ENCODE results near the gene SPTBN4.
A peak's percentile ranks its signal among the peaks of the same experiment; 100 is the strongest.

The SPTBN4 gene

DNA sequence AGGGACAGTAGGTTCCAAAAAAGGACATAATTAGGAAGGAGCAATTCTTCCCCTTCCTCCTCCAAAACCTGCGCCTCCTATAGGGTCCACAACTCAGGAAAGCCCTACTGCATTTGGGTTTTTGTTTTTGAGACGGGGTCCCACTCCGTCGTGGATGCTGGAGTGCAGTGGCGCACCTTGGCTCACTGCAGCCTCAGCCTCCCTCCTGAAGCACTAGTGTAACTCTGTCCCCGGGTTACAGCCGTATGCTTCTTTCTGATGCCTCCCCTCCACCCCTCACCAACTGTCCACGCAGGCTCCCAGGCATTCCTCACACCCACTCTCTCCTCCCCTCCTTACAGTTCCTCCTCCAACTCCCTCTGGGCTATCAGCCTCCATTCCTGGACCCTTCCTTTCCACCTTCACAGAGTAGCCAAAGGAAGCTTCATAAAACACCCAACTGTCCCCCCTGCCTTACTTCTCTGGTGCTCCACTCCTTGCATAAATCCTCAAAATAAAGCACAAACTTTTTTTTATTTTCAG is 20.5 kb upstream of the SPTBN4 start (continued):
- no peak for TF ChIP-seq ZNF335 (tag by site-specific recombination; conservative IDR thresholded peaks at IDR 0.05)
- no peak for TF ChIP-seq ZNF214 (tag by site-specific recombination; IDR thresholded peaks at IDR 0.05; ENCODE audit: borderline replicate concordance)
- TF ChIP-seq ZNF169 (tag by site-specific recombination; IDR thresholded peaks at IDR 0.05): no peak
- TF ChIP-seq ZNF530 (tag by site-specific recombination; IDR thresholded peaks at IDR 0.05; ENCODE audit: low read depth): no peak
- no peak for TF ChIP-seq ZBTB26 (tag by site-specific recombination; optimal IDR thresholded peaks at IDR 0.05)
- TF ChIP-seq ZEB2 (tag by site-specific recombination; IDR thresholded peaks at IDR 0.05): 0 out of 2 replicates have a peak, but pooled peaks have one; percentile 5
- no peak for TF ChIP-seq ZNF394 (tag by site-specific recombination; IDR thresholded peaks at IDR 0.05; ENCODE audit: borderline replicate concordance)
- no peak for TF ChIP-seq ZNF560 (tag by site-specific recombination; IDR thresholded peaks at IDR 0.05; ENCODE audit: borderline replicate concordance)
- TF ChIP-seq, protein P1, sequence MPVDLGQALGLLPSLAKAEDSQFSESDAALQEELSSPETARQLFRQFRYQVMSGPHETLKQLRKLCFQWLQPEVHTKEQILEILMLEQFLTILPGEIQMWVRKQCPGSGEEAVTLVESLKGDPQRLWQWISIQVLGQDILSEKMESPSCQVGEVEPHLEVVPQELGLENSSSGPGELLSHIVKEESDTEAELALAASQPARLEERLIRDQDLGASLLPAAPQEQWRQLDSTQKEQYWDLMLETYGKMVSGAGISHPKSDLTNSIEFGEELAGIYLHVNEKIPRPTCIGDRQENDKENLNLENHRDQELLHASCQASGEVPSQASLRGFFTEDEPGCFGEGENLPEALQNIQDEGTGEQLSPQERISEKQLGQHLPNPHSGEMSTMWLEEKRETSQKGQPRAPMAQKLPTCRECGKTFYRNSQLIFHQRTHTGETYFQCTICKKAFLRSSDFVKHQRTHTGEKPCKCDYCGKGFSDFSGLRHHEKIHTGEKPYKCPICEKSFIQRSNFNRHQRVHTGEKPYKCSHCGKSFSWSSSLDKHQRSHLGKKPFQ (tag by site-specific recombination; IDR thresholded peaks at IDR 0.05): no peak
- TF ChIP-seq, protein P2, sequence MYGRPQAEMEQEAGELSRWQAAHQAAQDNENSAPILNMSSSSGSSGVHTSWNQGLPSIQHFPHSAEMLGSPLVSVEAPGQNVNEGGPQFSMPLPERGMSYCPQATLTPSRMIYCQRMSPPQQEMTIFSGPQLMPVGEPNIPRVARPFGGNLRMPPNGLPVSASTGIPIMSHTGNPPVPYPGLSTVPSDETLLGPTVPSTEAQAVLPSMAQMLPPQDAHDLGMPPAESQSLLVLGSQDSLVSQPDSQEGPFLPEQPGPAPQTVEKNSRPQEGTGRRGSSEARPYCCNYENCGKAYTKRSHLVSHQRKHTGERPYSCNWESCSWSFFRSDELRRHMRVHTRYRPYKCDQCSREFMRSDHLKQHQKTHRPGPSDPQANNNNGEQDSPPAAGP (tag by site-specific recombination; IDR thresholded peaks at IDR 0.05): 0 out of 2 replicates have a peak, but pooled peaks have one; percentile 54
- no peak for TF ChIP-seq ZNF544 (tag by site-specific recombination; IDR thresholded peaks at IDR 0.05)
- TF ChIP-seq, protein P3, sequence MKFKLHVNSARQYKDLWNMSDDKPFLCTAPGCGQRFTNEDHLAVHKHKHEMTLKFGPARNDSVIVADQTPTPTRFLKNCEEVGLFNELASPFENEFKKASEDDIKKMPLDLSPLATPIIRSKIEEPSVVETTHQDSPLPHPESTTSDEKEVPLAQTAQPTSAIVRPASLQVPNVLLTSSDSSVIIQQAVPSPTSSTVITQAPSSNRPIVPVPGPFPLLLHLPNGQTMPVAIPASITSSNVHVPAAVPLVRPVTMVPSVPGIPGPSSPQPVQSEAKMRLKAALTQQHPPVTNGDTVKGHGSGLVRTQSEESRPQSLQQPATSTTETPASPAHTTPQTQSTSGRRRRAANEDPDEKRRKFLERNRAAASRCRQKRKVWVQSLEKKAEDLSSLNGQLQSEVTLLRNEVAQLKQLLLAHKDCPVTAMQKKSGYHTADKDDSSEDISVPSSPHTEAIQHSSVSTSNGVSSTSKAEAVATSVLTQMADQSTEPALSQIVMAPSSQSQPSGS (tag by site-specific recombination; IDR thresholded peaks at IDR 0.05; ENCODE audit: low read depth): no peak
- TF ChIP-seq GLI2 (tag by site-specific recombination; IDR thresholded peaks at IDR 0.05; ENCODE audit: borderline replicate concordance, low read depth): no peak
- no peak for TF ChIP-seq ZNF501 (tag by site-specific recombination; IDR thresholded peaks at IDR 0.05)
- no peak for TF ChIP-seq ZNF596 (tag by site-specific recombination; IDR thresholded peaks at IDR 0.05)
- TF ChIP-seq ZBTB1 (tag by site-specific recombination; IDR thresholded peaks at IDR 0.05): no peak
- TF ChIP-seq YY1 (tag by site-specific recombination; IDR thresholded peaks at IDR 0.05): no peak
- no peak for TF ChIP-seq PBX3 (CRISPR knock-in tag; IDR thresholded peaks at IDR 0.05)
- no peak for TF ChIP-seq ZNF548 (tag by site-specific recombination; IDR thresholded peaks at IDR 0.05)
- no peak for TF ChIP-seq ZBTB44 (tag by site-specific recombination; IDR thresholded peaks at IDR 0.05)

All from HEK293 (cell line).